AG08395 (cell line): ENCODE measurements around the gene CCL23.
"Not testable (repeated sequence)": the region's sequence is repeated elsewhere in the genome, so short reads cannot be mapped to it uniquely, and the experiment has no call there.

ENCODE experiments used
- DNase-seq: peaks from one replicate; pipeline ENCODE4 v3.0.0; 2012; ENCODE audit warnings: mixed read lengths, low spot score

Gene CCL23, protein sequence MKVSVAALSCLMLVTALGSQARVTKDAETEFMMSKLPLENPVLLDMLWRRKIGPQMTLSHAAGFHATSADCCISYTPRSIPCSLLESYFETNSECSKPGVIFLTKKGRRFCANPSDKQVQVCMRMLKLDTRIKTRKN

DNA sequence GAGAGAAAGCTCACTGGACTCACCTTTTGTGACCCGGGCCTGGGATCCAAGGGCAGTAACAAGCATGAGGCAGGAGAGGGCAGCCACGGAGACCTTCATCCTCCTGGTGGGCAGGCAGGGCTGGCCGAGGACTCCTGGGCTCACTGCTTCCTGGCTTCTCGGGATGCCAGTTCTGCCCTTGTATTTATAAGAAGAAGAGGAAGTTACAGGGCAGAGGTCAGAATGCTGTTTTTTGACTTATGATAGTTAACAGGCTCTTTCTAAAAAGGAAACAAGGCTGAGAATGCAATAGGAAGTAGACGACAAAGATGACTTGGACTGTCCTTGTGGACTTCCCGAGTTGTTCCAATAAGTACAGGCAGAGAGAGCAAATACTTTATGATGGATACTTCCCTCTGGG is at the start of gene CCL23:
Gene CCL23 (minus strand): TSS at position 174 of the 400 bp plus-strand sequence. CDS start 75 bp downstream, at position 99.
- DNase-seq: no peak

DNA sequence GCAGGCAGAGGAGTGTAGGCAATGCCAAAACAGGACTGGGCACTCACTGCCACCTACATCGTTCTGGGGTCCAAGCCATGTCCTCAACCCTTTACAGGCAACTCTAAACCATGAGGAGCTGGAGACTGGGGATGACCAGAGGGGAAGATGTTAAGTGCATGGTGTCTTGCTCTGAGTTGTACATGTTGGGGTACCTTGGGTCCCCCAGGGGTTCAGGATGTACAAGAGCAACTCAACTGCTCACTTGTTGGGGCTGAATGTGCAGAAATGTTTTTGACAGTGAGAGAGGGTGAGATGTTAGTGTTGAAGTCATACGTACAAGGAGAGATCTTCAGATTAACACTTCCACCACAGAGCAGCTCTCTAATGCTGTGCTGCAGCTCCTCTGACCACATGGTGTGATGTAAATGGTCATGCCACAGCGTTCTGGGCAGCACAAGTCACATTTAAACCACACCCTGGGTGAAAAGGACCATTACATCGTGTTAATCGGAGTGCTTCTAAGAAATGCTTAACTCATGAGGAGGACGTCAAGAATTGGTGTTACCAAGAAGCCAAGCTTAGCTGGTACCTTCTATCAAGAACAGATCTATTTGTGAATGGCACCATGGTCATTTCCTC is 48.7 kb upstream of the CCL23 start:
- DNase-seq: no peak

DNA sequence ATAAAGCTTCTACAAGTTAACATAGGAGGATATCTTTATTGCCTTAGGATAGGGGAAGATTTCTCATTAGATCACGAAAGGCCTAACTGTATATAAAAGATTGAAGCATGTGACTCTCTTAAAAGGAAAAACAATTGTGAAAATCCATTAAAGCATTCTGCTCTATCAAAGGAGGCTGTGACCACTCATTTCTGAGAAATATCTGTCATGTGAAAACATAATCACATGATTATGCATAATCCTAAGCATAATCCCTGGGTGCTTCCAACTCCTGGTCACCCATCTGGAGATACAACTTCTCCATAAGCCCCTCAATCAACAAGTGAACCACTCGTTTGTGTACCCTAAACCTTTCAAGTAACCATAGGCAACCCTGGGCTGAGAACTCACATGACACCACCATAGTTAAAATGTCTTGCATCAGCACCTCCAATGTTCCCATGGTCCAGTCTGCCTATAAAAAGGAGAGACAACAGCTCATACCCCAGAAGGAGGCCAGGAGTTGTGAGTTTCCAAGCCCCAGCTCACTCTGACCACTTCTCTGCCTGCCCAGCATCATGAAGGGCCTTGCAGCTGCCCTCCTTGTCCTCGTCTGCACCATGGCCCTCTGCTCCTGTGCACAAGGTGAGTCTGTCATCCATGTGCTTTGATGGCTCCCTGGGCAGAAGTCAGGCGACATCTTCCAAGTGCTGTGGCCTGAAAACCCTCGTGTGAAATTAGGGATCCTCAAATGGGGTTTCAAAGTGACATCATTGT is 46.2 kb upstream of the CCL23 start, which contains the start of gene CCL18:
Gene CCL18 (plus strand): TSS at position 487 of the 756 bp plus-strand sequence. CDS start 71 bp downstream, at position 558.
- no peak for DNase-seq

DNA sequence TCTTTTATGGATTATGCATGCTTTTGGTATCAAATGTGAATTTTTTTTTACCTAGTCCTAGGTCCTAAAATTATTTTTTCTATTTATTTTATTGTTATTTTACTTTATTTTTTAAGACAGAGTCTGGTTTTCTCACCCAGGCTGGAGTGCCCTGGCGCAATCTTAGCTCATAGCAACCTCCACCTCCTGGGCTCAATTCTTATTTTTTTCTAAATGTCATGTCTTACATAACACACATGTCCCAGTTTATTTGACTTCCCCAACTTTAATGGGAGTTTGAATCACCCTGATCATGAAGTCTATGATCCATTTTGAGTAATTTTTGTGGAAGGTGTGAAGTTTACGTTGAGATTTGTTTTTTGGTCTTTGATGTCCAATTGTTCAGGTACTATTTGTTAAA is 43.0 kb upstream of the CCL23 start:
- no peak for DNase-seq

DNA sequence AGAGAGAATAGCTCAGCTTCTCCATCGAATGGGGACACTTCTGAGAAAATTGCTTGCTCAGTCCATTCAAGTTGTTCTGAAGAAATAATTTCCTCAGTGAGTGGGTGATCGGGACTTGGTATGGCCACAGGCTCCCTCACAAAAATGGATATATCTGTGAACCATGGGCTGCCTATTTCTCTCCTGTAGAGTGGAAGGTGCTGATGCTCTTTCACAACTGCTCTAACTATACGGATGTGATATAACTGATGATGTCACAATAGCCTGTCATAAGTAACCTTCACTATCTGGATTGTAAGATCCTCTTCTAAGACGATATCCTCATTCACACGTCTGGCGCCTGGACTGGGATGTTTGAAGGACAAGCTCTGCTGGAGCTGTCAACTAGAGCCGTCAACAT is 41.6 kb upstream of the CCL23 start:
- no peak for DNase-seq

DNA sequence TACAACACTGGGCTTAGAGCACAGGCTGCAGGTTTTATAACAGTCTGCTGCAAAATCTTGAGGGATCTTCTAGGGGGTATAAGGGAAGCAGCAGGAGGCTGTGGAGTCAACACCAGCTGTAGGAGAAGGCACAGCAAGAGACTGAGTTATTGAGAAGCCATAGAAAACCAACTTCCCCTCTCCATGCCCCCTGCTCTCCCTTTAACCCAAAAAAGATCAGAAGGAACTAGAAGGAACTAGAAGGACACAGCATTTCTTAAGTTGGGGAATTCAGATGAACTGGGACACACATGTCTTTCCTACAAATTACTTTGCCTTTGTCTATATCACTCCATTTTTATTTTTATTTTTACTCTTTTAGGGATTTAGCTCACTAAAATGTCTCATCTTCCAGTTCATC is 40.1 kb upstream of the CCL23 start:
- no peak for DNase-seq

DNA sequence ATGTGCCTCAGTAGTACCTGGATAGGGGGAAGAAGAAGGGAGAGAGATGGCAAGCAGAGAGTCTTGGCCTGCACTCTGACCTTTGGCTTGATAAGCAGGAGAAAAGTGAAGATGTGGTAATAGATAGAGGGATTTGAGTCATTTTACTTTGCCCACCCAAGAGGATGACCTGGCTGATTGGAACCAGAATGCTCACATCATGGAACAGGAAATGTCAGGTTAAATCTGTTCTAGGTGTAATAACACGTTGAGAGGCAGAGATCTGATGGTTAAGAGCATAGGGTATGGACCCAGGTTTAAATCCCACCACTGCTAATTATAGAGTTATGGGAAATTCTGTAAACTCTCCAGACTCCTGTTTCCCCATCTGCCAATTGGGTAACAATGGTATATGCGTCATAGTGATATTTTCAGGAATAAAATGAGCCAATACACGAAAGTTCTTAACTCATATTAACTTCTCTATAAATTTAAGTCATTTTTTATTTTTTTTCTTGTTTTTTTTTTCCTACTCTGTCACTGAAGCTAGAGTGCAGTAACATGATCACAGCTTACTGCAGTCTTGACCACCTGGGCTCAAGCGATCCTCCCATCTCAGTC is 38.2 kb upstream of the CCL23 start:
- DNase-seq: no peak

DNA sequence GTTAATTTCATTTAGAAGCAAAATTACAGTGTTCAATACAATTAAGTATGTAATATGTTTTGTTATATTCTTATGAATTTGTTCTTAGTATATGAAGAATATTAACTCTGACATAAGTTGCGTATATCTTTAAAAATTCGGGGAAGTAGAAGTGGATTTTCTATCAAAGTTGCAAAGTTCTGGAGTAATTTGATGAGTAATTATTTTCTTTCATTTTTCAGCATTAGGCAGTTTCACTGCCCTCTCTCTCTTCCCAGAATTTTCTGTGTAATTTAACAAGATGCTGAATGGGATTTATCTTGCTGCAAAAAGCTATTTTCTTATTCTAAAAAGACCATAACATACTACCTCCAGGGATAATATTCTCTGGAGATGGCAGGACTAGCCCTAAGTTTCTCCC is 37.4 kb upstream of the CCL23 start:
- no peak for DNase-seq

DNA sequence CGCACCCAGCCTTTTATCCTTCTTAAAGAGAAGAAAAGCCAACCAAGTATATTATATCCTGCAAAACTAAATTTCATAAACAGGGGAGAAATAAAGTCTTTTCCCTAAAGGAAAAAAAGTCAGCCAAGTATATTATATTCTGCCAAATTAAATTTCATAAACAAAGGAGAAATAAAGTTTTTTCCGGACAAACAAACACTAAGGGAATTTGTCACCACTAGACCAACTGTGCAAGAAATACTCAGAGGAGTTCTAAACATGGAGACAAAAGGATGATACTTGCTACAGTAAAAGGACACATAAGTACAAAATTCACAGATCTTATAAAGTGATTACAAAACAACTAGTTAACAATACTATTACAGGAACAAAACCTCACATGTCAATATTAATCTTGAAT is 31.9 kb upstream of the CCL23 start:
- DNase-seq: no peak

DNA sequence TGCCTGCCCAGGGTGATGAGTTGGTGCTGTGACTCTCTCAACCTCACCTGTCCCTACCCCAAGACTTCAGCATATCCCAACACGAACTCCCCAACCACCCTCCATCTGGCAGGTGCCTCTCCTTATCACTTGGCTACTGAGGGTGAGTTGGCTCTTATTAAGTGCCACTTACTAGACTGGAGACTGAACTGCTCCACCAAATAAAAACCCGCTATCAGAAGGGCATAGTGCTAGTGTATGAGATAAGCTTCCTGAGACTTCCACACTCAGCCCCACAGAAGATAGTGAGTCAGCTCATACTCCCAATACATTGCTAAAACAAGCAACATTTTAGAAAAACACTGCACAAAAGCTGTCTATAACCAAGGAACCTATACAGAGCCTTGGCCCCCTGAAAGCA is 30.3 kb upstream of the CCL23 start:
- no peak for DNase-seq

DNA sequence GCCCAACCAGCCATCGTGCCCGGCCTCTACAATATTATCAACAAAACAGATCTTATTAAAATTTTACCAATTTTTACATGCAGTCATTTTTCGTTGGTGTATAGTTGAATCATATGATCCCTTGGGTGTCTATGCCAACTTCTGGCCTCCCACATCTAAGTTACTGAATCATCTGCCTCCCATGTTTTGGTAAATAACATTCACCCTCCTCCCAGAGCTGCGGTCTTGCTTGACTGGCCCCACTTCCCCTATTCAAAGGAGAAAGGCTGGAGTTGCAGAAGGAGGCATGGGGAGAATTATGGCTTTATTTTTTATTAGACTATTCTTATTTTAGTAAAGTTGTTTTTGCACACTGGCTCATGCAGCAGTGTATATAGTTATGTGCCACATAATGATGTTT is 18.5 kb upstream of the CCL23 start:
- DNase-seq: no peak

DNA sequence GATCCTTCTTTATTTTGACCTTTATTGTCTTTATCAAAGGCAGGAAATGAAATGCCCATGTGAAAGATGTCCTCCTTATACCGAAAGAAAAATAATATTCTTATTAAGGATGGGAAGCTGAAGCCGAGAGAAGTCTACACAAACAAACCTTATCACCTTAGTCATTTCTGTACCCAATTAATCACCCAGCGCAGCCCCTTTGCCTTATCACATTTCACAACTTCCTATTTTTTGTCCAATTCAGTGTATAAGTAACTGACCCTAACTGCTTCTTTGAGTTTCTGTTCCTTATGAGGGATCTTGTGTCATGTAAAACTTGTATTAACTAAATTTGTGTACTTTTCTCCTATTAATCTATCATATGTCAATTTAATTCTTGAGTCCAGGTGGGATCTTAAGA is 16.4 kb upstream of the CCL23 start:
- DNase-seq: no peak

DNA sequence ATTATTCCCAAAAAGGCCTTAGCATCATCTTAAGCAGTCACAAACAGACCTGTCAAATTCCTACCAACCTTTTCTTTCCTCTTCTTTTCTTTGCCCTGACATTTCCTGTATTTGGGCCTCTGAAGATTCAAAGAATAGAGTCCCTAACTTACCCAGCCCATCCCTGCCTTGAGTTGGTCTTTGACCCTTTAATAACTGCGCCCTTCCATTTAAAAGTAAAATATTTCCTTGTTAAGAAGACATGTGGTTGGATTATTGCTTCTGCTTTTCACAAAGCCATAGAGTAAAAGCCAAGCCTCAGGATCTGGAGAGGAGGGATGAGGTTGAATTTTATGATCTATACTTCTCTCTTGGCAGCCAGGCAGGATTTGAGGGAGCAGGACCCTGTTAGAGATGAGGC is 13.2 kb upstream of the CCL23 start:
- DNase-seq: no peak

DNA sequence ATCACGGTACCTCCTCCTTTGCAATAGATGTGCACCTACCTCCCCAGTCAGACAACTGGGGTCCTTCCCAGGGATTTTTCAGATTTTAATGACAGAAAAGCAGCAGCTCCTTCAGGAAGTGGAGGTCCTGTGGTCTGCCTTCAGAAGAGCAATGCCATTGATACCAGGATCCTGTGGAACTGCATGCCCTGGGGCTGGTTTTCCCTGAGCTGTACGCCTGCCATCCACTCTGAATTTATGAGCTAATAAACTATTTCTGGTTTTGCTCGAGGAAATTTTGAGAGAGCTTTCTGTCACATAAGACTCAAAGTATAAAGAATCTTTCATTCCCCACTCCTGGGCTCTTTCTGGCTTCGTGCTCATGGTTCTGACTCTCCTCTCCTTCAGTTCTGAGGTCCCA is 10.0 kb upstream of the CCL23 start:
- no peak for DNase-seq

DNA sequence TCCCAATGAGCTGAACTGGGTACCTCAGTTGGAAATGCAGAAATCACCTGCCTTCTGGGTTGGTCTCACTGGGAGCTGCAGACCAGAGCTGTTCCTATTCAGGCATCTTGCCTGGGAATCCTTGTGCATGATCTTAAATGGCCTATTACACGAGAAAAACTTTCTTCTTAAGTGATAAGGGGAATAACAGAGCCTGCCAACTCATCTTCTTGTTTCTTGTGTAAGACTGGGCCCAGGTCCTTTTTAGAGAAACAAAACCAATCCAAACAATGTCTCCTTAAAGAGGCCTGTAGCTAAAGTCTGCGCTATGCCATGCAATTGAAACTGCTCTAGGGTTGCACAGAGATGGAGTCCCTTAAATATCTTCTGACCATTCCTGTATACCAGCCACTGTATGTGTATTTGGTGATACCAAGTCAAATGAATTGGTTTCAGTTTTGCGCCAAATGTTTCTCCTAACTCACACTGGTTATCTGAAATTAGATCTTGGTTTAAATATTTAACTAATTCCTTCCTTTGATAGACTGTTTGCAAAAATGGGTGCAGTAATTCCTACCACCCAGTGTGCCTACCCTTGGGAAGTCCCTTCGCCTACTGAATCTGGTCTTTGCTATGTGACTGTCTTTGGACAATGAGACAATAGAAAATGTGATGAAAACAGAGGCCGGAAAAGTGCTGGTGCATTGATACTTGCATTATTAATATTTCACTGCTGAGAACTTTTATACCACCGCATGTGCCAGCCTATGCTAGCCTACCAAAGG is 6.5 kb upstream of the CCL23 start:
- DNase-seq: no peak

DNA sequence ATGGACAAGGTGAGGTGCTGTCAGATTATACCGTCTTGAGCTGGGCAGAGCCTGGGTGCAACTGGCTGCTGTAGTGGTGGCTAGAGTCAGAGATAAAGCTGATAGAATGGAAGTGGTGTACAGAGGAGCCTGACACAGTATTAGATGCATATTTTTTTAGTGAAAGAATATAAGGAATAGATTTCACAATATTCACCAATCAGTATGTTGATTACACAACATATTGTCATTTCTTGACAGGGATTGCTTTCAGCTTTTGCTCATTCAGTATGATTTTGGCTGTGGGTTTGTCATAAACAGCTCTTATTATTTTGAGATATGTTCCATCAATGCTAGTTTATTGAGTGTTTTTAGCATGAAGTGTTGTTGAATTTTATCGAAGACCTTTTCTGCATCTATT is 1.7 kb upstream of the CCL23 start:
- no peak for DNase-seq

DNA sequence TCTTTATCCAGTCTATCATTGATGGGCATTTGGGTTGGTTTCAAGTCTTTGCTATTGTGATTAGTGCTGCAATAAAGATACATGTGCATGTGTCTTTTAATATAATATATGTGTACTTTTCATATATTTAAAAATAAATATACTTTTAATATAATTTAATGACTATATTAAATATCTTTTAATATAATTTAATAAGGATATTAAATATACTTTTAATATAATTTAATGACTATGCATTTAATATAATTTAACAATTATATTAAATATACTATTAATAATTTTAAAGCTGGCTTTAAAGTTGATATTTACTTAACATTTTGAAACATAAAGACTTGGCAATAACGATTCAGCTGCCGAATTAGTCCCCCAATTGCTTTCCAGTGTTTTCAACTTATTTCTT is 1.2 kb downstream of the CCL23 start:
- DNase-seq: no peak

DNA sequence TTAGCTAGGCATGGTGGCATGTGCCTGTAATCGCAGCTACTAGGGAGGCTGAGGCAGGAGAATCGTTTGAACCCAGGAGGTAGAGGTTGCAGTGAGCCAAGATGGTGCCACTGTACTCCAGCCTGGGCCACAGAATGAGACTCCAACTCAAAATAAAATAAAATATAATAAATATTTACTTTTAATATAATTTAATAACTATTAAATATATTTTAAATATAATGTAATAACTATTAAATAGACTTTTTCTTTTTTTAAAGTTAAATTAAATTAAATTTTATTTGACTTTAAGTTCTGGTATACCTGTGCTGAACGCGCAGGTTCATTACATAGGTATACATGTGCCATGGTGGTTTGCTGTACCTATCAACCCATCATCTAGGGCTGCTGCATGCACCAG is 1.9 kb downstream of the CCL23 start:
- DNase-seq: not testable (repeated sequence)

DNA sequence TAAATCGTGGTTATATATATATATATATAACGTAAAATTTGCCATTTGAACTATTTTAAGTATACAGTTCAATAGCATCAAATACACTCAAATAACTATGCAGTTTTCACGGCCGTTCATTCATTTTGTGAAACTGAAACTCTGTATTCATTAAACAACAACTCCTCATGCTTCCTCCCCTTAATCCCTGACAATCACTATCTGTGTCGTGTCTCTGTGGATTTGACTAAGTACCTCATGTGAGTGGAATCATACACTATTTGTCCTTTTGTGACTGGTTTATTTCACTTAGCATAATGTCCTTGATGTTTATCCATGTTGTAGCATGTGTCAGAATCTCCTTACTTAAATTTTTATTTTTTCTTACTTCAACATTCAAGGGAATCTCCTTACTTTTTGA is 2.8 kb downstream of the CCL23 start:
- DNase-seq: no peak

DNA sequence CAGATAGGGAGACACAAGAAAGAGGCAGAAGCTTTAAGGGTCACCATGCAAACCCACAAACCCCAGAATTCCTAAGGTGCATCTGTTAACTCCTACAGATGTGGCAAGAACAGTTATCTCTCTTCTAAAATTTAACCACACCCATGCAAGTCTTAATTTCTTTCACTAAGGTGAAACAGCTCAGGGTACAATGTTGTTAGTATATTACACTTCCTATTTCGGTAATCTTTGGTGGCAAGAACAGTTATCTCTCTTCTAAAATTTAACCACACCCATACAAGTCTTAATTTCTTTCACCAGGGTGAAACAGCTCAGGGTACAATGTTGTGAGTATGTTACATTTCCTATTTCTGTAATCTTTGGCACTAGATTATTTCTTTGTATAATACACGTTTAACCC is 6.6 kb downstream of the CCL23 start:
- no peak for DNase-seq

DNA sequence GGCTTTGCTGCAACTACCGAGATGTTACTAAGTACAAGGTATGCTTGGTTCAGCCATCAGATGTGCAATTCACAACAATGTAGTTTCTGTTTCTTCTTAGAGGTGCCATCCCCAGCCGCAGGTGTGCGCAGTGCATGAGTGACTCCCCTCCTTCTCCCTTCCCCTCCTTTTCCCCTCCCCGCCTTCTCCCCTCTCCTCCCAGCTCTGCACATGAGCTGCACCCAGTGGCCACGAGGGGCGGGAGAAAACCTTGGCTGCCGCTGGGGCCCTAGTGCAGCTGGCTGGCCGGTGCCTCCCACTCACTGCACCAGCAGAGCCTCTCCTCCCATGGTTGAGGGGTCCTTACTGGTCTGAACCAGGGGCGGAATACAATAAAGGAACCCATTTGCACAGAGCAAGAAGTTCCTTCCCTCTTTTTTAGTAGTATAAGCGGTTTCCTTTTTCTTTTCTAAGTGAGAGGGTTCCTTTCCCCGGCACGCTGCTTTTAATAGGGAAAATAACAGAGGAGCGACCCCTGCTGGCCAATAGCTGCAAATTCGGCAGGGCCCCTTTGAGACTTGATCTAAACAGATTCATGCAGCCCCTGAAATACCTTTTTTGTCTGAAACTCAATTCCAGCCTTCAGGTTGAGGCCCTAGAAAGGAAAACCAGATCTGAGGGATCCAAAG is 8.6 kb downstream of the CCL23 start:
- no peak for DNase-seq

DNA sequence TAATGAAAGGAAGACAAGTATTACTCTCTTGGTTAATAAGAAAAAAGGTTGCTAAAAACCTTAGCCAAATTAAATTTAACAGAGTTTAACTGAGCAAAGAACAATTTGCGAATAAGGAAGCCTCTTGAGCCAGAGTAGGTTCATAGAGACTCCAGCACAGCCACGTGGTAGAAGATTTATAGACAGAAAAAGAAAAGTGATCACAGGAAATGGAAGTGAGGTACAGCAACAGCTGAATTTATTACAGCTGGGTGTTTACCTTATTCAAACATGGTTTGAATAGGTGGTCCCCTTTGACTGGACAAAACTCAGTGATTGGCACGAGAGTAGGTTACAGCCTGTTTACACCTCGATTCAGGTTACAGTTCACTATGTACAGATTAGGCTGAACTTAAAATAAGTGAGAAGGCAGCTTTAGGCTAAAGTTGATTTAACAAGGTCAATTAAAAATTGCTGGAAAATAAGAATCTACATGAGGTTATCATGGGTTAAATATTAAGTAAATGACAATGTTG is 13.1 kb downstream of the CCL23 start:
- DNase-seq: no peak
